IMR-90 (cell line): ENCODE results near the gene TWIST2. TPM values are rescaled to one million over a fixed set of nuclear protein-coding genes. Genes with fewer than 3 reads are reported as not detected.

Experiments
- ATAC-seq: fragments of 200-7000 bp; cut with Tn5 transposase; 2 replicates; pipeline ENCODE4 v1.9.1; 2020; ENCODE audit warnings: low read depth, mild to moderate bottlenecking, moderate library complexity
- BruUV-seq: library from RNA; stranded (reverse); fragments of 400-500 nt; replicated peaks from 2 replicates; lab custom pipeline; 2021; lab: Mats Ljungman, UMichigan
- CTCF ChIA-PET: fragments of 300-600 bp; formaldehyde crosslinking; extraction: SDS; loops from one replicate; lab custom pipeline; 2021; ENCODE audit warnings: antibody characterized with exemption; lab: Yijun Ruan, JAX
- POLR2A ChIA-PET: fragments of 300-600 bp; sonication (Branson Sonifier 250); formaldehyde crosslinking; loops from one replicate; lab custom pipeline; 2022; ENCODE audit warnings: antibody characterized with exemption; ENCODE audit not compliant: unreplicated experiment; lab: Charles Lee
- DNase-seq: peaks from one replicate; pipeline ENCODE4 v3.0.0; 2013
- H2AFZ ChIP-seq: replicated peaks from 2 replicates; pipeline ENCODE3; 2013; ENCODE audit warnings: low read length, mild to moderate bottlenecking; ENCODE audit not compliant: poor library complexity
- H2AK5ac ChIP-seq: 2 replicates; pipeline ENCODE4 v1.6.1; 2013; ENCODE audit warnings: low read depth, low read length, inconsistent platforms
- H2AK9ac ChIP-seq: replicated peaks from 2 replicates; pipeline ENCODE3; 2013; ENCODE audit warnings: mild to moderate bottlenecking, low read depth, low read length, moderate library complexity; ENCODE audit not compliant: poor library complexity
- H2BK120ac ChIP-seq: 2 replicates; pipeline ENCODE4 v1.6.1; 2013; ENCODE audit warnings: low read depth, low read length, inconsistent platforms
- H2BK15ac ChIP-seq: 3 replicates; pipeline ENCODE4 v1.6.1; 2013; ENCODE audit warnings: low read depth, low read length, inconsistent platforms
- H2BK20ac ChIP-seq: 2 replicates; pipeline ENCODE4 v1.6.1; 2013; ENCODE audit warnings: low read depth, mild to moderate bottlenecking, inconsistent platforms, low read length, moderate library complexity
- H2BK5ac ChIP-seq: 2 replicates; pipeline ENCODE4 v1.6.1; 2013; ENCODE audit warnings: mild to moderate bottlenecking, low read depth, low read length, inconsistent platforms; ENCODE audit not compliant: poor library complexity, severe bottlenecking
- H3K14ac ChIP-seq: replicated peaks from 2 replicates; pipeline ENCODE4 v1.6.1; 2013; ENCODE audit warnings: low read depth, low read length, inconsistent platforms
- H3K18ac ChIP-seq: 2 replicates; pipeline ENCODE4 v1.6.1; 2013; ENCODE audit warnings: low read depth, low read length, control low read depth
- H3K23ac ChIP-seq: 2 replicates; pipeline ENCODE4 v1.6.1; 2013; ENCODE audit warnings: low read depth, low read length, inconsistent platforms
- H3K27ac ChIP-seq: 2 replicates; pipeline ENCODE4 v1.5.1; 2013; ENCODE audit warnings: mild to moderate bottlenecking, control low read depth, low read length; ENCODE audit not compliant: insufficient read depth
- H3K27me3 ChIP-seq: 2 replicates; pipeline ENCODE4 v1.6.1; 2013; ENCODE audit warnings: low read length; ENCODE audit not compliant: control insufficient read depth, insufficient read depth
- H3K36me3 ChIP-seq: 2 replicates; pipeline ENCODE4 v1.6.1; 2013; ENCODE audit warnings: low read length, mixed read lengths; ENCODE audit not compliant: control insufficient read depth, insufficient read depth
- H3K4ac ChIP-seq: 2 replicates; pipeline ENCODE4 v1.6.1; 2013; ENCODE audit warnings: low read depth, low read length, inconsistent platforms
- H3K4me1 ChIP-seq: 2 replicates; pipeline ENCODE4 v1.6.1; 2013; ENCODE audit warnings: low read length, mixed read lengths; ENCODE audit not compliant: control insufficient read depth, insufficient read depth
- H3K4me2 ChIP-seq: 2 replicates; pipeline ENCODE4 v1.6.1; 2013; ENCODE audit warnings: low read depth, mild to moderate bottlenecking, control low read depth, low read length, moderate library complexity
- H3K4me3 ChIP-seq: 2 replicates; pipeline ENCODE4 v1.5.1; 2013; ENCODE audit warnings: low read depth, mild to moderate bottlenecking, control low read depth, low read length, moderate library complexity; ENCODE audit not compliant: insufficient read depth
- H3K56ac ChIP-seq: 2 replicates; pipeline ENCODE4 v1.6.1; 2013; ENCODE audit warnings: low read length, inconsistent platforms; ENCODE audit not compliant: insufficient read depth; ENCODE audit errors: extremely low read depth
- H3K79me1 ChIP-seq, 2 experiments: 2 replicates each; pipeline ENCODE4 v1.6.1; 2013; ENCODE audit warnings: low read length in 2 of 2, inconsistent platforms in 1 of 2, low read depth in 1 of 2
- H3K9ac ChIP-seq: 2 replicates; pipeline ENCODE4 v1.6.1; 2013; ENCODE audit warnings: low read depth, low read length, control low read depth
- H3K9me1 ChIP-seq: 2 replicates; pipeline ENCODE4 v1.6.1; 2013; ENCODE audit warnings: low read length, inconsistent platforms; ENCODE audit not compliant: insufficient read depth
- H3K9me3 ChIP-seq: 2 replicates; pipeline ENCODE4 v1.6.1; 2013; ENCODE audit warnings: low read length; ENCODE audit not compliant: control insufficient read depth, insufficient read depth
- H4K20me1 ChIP-seq: 2 replicates; pipeline ENCODE4 v1.6.1; 2013; ENCODE audit warnings: low read length, inconsistent platforms; ENCODE audit not compliant: insufficient read depth
- H4K5ac ChIP-seq: 2 replicates; pipeline ENCODE4 v1.6.1; 2013; ENCODE audit warnings: mild to moderate bottlenecking, low read depth, low read length, control low read depth
- H4K8ac ChIP-seq, 2 experiments: 2 replicates each; pipeline ENCODE4 v1.6.1; 2013; ENCODE audit warnings: low read depth in 2 of 2, low read length in 2 of 2, control low read depth in 1 of 2, inconsistent platforms in 1 of 2
- H4K91ac ChIP-seq: 2 replicates; pipeline ENCODE4 v1.6.1; 2013; ENCODE audit warnings: low read depth, low read length, inconsistent platforms; ENCODE audit not compliant: insufficient read depth
- BHLHE40 ChIP-seq: fragments of 150-350 bp; IDR thresholded peaks from 2 replicates; pipeline ENCODE4 v1.6.1; 2016; ENCODE audit warnings: mild to moderate bottlenecking, low read depth, low read length
- CEBPB ChIP-seq: IDR thresholded peaks from 2 replicates; pipeline ENCODE4 v1.6.1; 2012; ENCODE audit warnings: low read depth, low read length, improper control_type of control experiment
- CHD1 ChIP-seq: IDR thresholded peaks from 2 replicates; pipeline ENCODE4 v1.6.1; 2012; ENCODE audit warnings: low read depth, low read length, improper control_type of control experiment
- CTCF ChIP-seq: conservative IDR thresholded peaks from 2 replicates; pipeline ENCODE4 v1.5.1; 2012; ENCODE audit warnings: mild to moderate bottlenecking, low read depth, low read length, improper control_type of control experiment
- ELK1 ChIP-seq: fragments of 150-350 bp; IDR thresholded peaks from 2 replicates; pipeline ENCODE4 v1.6.1; 2016; ENCODE audit warnings: low read depth, mild to moderate bottlenecking, low read length, moderate library complexity, borderline replicate concordance
- FOS ChIP-seq: fragments of 150-350 bp; IDR thresholded peaks from 2 replicates; pipeline ENCODE4 v1.6.1; 2016; ENCODE audit warnings: low read depth, low read length
- MAZ ChIP-seq: IDR thresholded peaks from 2 replicates; pipeline ENCODE4 v1.6.1; 2012; ENCODE audit warnings: low read depth, mild to moderate bottlenecking, low read length, improper control_type of control experiment, moderate library complexity, borderline replicate concordance
- MXI1 ChIP-seq: IDR thresholded peaks from 2 replicates; pipeline ENCODE4 v1.6.1; 2012; ENCODE audit warnings: low read depth, mild to moderate bottlenecking, low read length, moderate library complexity, borderline replicate concordance
- NFE2L2 ChIP-seq: fragments of 150-350 bp; IDR thresholded peaks from 2 replicates; pipeline ENCODE4 v1.6.1; 2016; ENCODE audit warnings: low read depth, mild to moderate bottlenecking, low read length
- POLR2A ChIP-seq: IDR thresholded peaks from 2 replicates; pipeline ENCODE4 v1.6.1; 2012; ENCODE audit warnings: mild to moderate bottlenecking, low read depth, low read length
- RAD21 ChIP-seq: IDR thresholded peaks from 2 replicates; pipeline ENCODE4 v1.6.1; 2012; ENCODE audit warnings: low read length, improper control_type of control experiment
- RCOR1 ChIP-seq: IDR thresholded peaks from 2 replicates; pipeline ENCODE4 v1.6.1; 2012; ENCODE audit warnings: mild to moderate bottlenecking, low read length, improper control_type of control experiment; ENCODE audit not compliant: insufficient replicate concordance
- RFX5 ChIP-seq: IDR thresholded peaks from 2 replicates; pipeline ENCODE4 v1.8.0; 2012; ENCODE audit warnings: low read depth, mild to moderate bottlenecking, low read length, moderate library complexity
- SMC3 ChIP-seq: fragments of 150-350 bp; IDR thresholded peaks from 2 replicates; pipeline ENCODE4 v1.6.1; 2016; ENCODE audit warnings: low read depth, mild to moderate bottlenecking, antibody characterized with exemption, low read length, moderate library complexity
- USF2 ChIP-seq: fragments of 150-350 bp; IDR thresholded peaks from 2 replicates; pipeline ENCODE4 v1.6.1; 2017; ENCODE audit warnings: mild to moderate bottlenecking, antibody characterized with exemption, low read length, low read depth
- WGBS, 2 experiments: methylation state at CpG; one replicate each; pipeline versions ENCODE4 v1.1.5 to v1.1.7; 2013; ENCODE audit warnings: missing lambda C conversion rate in 2 of 2; ENCODE audit not compliant: insufficient read length in 1 of 2; ENCODE audit errors: extremely low coverage in 2 of 2; 5-methylcytosine and 5-hydroxymethylcytosine counted together
- dilution Hi-C: fragments of 300-500 bp; cut with HindIII; formaldehyde crosslinking; loops from one replicate; pipeline ENCODE4 v1.14.3; 2018; ENCODE audit warnings: low sequenced_read_pairs; ENCODE audit not compliant: unreplicated experiment
- in situ Hi-C: fragments of 300-500 bp; cut with MboI; formaldehyde crosslinking; loops from 3 replicates; pipeline ENCODE4 v1.14.3; 2019; ENCODE audit warnings: low sequenced_read_pairs, inconsistent platforms, mixed read lengths
- intact Hi-C: fragments of 100-400 bp; cut with micrococcal nuclease; formaldehyde crosslinking; loops from 2 replicates; pipeline ENCODE4 v1.10.0; 2022
- polyA plus RNA-seq, 3 experiments: library from polyadenylated mRNA; depleted of rRNA; stranded (reverse); fragments of >200 nt; gene quantifications; 2 replicates each; pipeline ENCODE4 v1.2.3, GENCODE V29; 2012; ENCODE audit warnings: low replicate concordance in 1 of 3
- total RNA-seq: library from RNA; depleted of rRNA; stranded (reverse); fragments of >200 nt; gene quantifications from 2 replicates; pipeline ENCODE4 v1.2.3, GENCODE V29; 2012

Gene TWIST2
- total and polyA plus RNA-seq, 2 of the 4 experiments (the other 2 are of a cell fraction), result 9.3 to 33.6 TPM

GRCh38 chr2:238872628-238873380 is 24.9 kb downstream of the TWIST2 start:
- Histone ChIP-seq H3K9ac (no peak overlapping the region), H4K91ac (no peak overlapping the region), H3K4ac (no peak overlapping the region), H3K18ac (no peak overlapping the region), H3K14ac (no peak overlapping the region), H2BK15ac (no peak overlapping the region), H3K9me1 (peaks cover 38% of the 10 kb centered on the region), H3K36me3 (peaks cover 17% of the 10 kb centered on the region), H2AK5ac (no peak overlapping the region), H4K20me1 (peaks cover 3% of the 10 kb centered on the region; the same call in 1 of the 2 replicates), H3K4me3 (no peak overlapping the region), H3K23ac (peak overlapping the region; percentile 24; the same call in 1 of the 2 replicates), H2BK120ac (no peak overlapping the region), H2BK5ac (no peak overlapping the region), H2BK20ac (no peak overlapping the region), H3K56ac (no peak overlapping the region), H2AK9ac (peak overlapping the region; percentile 9), H2AFZ (no peak overlapping the region), H3K79me1 (peaks cover 25 to 69% of the 10 kb centered on the region in 2 experiments), H3K9me3 (no peaks in the 10 kb centered on the region), H3K27me3 (no peaks in the 10 kb centered on the region), H3K4me2 (no peak overlapping the region), H3K4me1 (peaks cover 17% of the 10 kb centered on the region), H4K5ac (no peak overlapping the region), H4K8ac (no peak overlapping the region), H3K27ac (no peak overlapping the region)
- WGBS, 2 experiments, result 97% methylated on average over 6 of the region's 13 CpGs; no CpG with 5 or more reads in 1 of the 2 experiments
- DNase-seq (no peak), ATAC-seq (no peak)
- ChIA-PET CTCF (no interaction called here), POLR2A (no interaction called here)
- in situ Hi-C loops (no loop called here), dilution Hi-C loops (no loop called here), intact Hi-C loops (no loop called here)
- no TSS peak for BruUV-seq
- TF ChIP-seq FOS, result no peak
- no peak for TF ChIP-seq RFX5
- TF ChIP-seq NFE2L2, result no peak
- TF ChIP-seq MAZ, result no peak
- TF ChIP-seq CTCF, result no peak
- no peak for TF ChIP-seq MXI1
- TF ChIP-seq BHLHE40, result no peak
- no peak for TF ChIP-seq SMC3
- TF ChIP-seq ELK1, result no peak
- no peak for TF ChIP-seq CEBPB
- TF ChIP-seq CHD1, result no peak
- no peak for TF ChIP-seq USF2
- no peak for TF ChIP-seq POLR2A
- no peak for TF ChIP-seq RCOR1
- TF ChIP-seq RAD21, result no peak
